ENCODE measurements around the gene IFNL3. TPM values are rescaled to one million over a fixed set of nuclear protein-coding genes. Genes with fewer than 3 reads are reported as not detected.

IFNL3 gene
- total RNA-seq, 1 experiment from 2014 or later, result not detected

GRCh38 chr19:39254531-39255345, 9.9 kb upstream of the IFNL3 start:
- TF ChIP-seq NFE2L1 (CRISPR knock-in tag; IDR thresholded peaks at IDR 0.05), result no peak
- TF ChIP-seq, protein P1, sequence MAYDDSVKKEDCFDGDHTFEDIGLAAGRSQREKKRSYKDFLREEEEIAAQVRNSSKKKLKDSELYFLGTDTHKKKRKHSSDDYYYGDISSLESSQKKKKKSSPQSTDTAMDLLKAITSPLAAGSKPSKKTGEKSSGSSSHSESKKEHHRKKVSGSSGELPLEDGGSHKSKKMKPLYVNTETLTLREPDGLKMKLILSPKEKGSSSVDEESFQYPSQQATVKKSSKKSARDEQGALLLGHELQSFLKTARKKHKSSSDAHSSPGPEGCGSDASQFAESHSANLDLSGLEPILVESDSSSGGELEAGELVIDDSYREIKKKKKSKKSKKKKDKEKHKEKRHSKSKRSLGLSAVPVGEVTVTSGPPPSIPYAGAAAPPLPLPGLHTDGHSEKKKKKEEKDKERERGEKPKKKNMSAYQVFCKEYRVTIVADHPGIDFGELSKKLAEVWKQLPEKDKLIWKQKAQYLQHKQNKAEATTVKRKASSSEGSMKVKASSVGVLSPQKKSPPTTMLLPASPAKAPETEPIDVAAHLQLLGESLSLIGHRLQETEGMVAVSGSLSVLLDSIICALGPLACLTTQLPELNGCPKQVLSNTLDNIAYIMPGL (CRISPR knock-in tag; IDR thresholded peaks at IDR 0.05), result no peak
- no peak for TF ChIP-seq FOXJ3 (CRISPR knock-in tag; IDR thresholded peaks at IDR 0.05; ENCODE audit: borderline replicate concordance)
- TF ChIP-seq, protein P2, sequence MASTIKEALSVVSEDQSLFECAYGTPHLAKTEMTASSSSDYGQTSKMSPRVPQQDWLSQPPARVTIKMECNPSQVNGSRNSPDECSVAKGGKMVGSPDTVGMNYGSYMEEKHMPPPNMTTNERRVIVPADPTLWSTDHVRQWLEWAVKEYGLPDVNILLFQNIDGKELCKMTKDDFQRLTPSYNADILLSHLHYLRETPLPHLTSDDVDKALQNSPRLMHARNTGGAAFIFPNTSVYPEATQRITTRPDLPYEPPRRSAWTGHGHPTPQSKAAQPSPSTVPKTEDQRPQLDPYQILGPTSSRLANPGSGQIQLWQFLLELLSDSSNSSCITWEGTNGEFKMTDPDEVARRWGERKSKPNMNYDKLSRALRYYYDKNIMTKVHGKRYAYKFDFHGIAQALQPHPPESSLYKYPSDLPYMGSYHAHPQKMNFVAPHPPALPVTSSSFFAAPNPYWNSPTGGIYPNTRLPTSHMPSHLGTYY (CRISPR knock-in tag; IDR thresholded peaks at IDR 0.05), result no peak
- no peak for TF ChIP-seq ZNF423 (CRISPR knock-in tag; IDR thresholded peaks at IDR 0.05)
- no peak for TF ChIP-seq ETV6 (CRISPR knock-in tag; IDR thresholded peaks at IDR 0.05)
- no peak for TF ChIP-seq ZNF219 (CRISPR knock-in tag; IDR thresholded peaks at IDR 0.05; ENCODE audit: borderline replicate concordance)
- no peak for TF ChIP-seq SMAD3 (CRISPR knock-in tag; IDR thresholded peaks at IDR 0.05; ENCODE audit: borderline replicate concordance)
- TF ChIP-seq, protein P3, sequence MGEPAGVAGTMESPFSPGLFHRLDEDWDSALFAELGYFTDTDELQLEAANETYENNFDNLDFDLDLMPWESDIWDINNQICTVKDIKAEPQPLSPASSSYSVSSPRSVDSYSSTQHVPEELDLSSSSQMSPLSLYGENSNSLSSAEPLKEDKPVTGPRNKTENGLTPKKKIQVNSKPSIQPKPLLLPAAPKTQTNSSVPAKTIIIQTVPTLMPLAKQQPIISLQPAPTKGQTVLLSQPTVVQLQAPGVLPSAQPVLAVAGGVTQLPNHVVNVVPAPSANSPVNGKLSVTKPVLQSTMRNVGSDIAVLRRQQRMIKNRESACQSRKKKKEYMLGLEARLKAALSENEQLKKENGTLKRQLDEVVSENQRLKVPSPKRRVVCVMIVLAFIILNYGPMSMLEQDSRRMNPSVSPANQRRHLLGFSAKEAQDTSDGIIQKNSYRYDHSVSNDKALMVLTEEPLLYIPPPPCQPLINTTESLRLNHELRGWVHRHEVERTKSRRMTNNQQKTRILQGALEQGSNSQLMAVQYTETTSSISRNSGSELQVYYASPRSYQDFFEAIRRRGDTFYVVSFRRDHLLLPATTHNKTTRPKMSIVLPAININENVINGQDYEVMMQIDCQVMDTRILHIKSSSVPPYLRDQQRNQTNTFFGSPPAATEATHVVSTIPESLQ (CRISPR knock-in tag; IDR thresholded peaks at IDR 0.05), result no peak
- TF ChIP-seq FOXP4 (CRISPR knock-in tag; IDR thresholded peaks at IDR 0.05), result no peak
- TF ChIP-seq IRF1 (CRISPR knock-in tag; IDR thresholded peaks at IDR 0.05), result no peak
- no peak for TF ChIP-seq JUN (CRISPR knock-in tag; IDR thresholded peaks at IDR 0.05)
- no peak for TF ChIP-seq ZBTB21 (CRISPR knock-in tag; IDR thresholded peaks at IDR 0.05; ENCODE audit: borderline replicate concordance)
- TF ChIP-seq E2F1 (CRISPR knock-in tag; IDR thresholded peaks at IDR 0.05), result no peak
- TF ChIP-seq ESRRA (CRISPR knock-in tag; IDR thresholded peaks at IDR 0.05; ENCODE audit: borderline replicate concordance), result no peak
- no peak for TF ChIP-seq ELF4 (CRISPR knock-in tag; IDR thresholded peaks at IDR 0.05; ENCODE audit: low read depth)
- TF ChIP-seq GABPB1 (CRISPR knock-in tag; IDR thresholded peaks at IDR 0.05), result no peak
- no peak for TF ChIP-seq TP53 (CRISPR knock-in tag; IDR thresholded peaks at IDR 0.05)
- TF ChIP-seq ZNF425 (CRISPR knock-in tag; conservative IDR thresholded peaks at IDR 0.05), result no peak
- H3K4me3 Mint-ChIP-seq, result no peak overlapping the region
- ChIA-PET POLR2A (no interaction called here), CTCF (interaction anchor here (0.5 to 0.8 kb wide), 3 partner anchors 22 to 1950 kb away, joined by 3 to 4 read pairs (median 3); no protein-coding TSS in a partner anchor)
- peaks cover 65% of the 10 kb centered on the region for H3K27me3 Mint-ChIP-seq (ENCODE audit: low read depth)
- H3K36me3 Mint-ChIP-seq, result no peaks in the 10 kb centered on the region
- ATAC-seq (no peak), DNase-seq (ENCODE audit: low spot score) (no peak)
- H3K9me3 Mint-ChIP-seq, result peaks cover 10% of the 10 kb centered on the region
- no peaks in the 10 kb centered on the region for H3K4me1 Mint-ChIP-seq
- H3K27ac Mint-ChIP-seq, result no peak overlapping the region
